Activated naive CD8-positive, alpha-beta T cell treated with anti-CD3 and anti-CD28 coated beads for 36 hours (primary cell): ENCODE results near the gene TPK1. TPM values are rescaled to one million over a fixed set of nuclear protein-coding genes. Genes with fewer than 3 reads are reported as not detected.
"Not testable (repeated sequence)": the region's sequence is repeated elsewhere in the genome, so short reads cannot be mapped to it uniquely, and the experiment has no call there.

Experiments used
- DNase-seq: peaks from one replicate; pipeline ENCODE4 v3.0.0; 2021
- H3K27ac Mint-ChIP-seq: one replicate; pipeline ENCODE4 v1.8.0; 2022; ENCODE audit warnings: mild to moderate bottlenecking, moderate library complexity, mixed read lengths
- H3K27me3 Mint-ChIP-seq: one replicate; pipeline ENCODE4 v1.8.0; 2022; ENCODE audit warnings: mild to moderate bottlenecking, mixed read lengths
- H3K36me3 Mint-ChIP-seq: one replicate; pipeline ENCODE4 v1.8.0; 2021; ENCODE audit warnings: mild to moderate bottlenecking, mixed read lengths
- H3K4me1 Mint-ChIP-seq: one replicate; pipeline ENCODE4 v1.8.0; 2021; ENCODE audit warnings: mixed read lengths
- H3K4me3 Mint-ChIP-seq: one replicate; pipeline ENCODE4 v1.8.0; 2022; ENCODE audit warnings: mild to moderate bottlenecking, moderate library complexity, mixed read lengths
- H3K9me3 Mint-ChIP-seq: one replicate; pipeline ENCODE4 v1.8.0; 2022; ENCODE audit warnings: mixed read lengths
- total RNA-seq, 2 experiments: library from RNA; stranded (reverse); gene quantifications; one replicate each; pipeline ENCODE4 v1.2.3, GENCODE V29; 2021

Gene TPK1
- total RNA-seq, 2 experiments from 2014 or later, result 16.7 to 21.4 TPM

DNA sequence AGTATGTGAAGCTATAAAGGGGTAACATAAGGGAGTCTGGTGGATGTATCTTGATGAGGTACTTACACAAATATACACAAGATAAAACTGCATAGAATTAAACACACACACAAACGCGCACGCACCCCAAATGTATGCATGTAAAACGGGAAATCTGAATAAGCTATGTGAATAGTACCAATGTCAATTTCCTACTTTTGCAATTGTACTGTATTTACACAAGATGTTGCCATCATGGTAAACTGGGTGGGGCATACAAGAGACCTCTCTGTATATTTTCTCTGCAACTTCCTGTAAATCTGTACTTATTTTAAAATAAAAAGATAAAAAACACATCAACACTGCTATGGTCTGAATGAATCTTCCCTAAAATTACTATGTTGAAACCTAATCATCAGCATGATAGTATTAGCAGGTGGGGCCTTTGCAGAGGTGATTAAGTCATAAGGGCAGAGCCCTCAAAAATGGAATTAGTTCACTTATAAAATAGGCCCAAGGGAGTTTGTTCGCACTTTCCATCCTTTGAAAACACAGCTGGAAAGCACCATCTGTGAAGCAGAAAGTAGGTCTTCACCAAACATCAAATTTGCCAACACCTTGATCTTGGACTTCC is 30.1 kb downstream of the TPK1 start:
- Mint-ChIP-seq H3K9me3 (peaks cover 10% of the 10 kb centered on the region), H3K4me1 (peaks cover 39% of the 10 kb centered on the region)

DNA sequence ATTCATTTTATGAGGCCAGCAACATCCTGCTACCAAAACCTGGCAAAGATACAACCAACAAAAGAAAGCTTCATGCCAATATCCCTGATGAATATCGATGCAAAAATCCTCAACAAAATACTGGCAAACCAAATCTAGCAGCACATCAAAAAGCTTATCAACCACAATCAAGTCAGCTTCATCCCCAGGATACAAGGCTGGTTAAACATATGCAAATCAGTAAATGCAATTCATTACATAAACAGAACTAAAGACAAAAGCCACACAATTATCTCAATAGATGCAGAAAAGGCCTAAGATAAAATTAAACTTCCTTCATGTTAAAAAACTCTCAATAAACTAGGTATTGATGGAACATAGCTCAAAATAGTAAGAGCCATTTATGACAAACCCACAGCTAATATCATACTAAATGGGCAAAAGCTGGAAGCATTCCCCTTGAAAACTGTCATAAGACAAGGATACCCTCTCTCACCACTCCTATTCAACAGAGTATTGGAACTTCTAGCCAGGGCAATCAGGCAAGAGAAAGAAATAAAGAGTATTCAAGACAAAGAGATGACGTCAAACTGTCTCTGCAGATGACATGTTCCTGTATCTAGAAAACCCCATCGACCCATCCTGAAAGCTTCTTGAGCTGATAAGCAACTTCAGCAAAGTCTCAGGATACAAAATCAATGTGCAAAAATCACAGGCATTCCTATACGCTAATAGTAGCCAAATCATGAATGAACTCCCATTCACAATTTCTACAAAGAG is 35.0 kb downstream of the TPK1 start:
- not testable (repeated sequence) for H3K27ac Mint-ChIP-seq, H3K4me3 Mint-ChIP-seq, H3K27me3 Mint-ChIP-seq, DNase-seq
- peaks cover 31% of the 10 kb centered on the region for H3K4me1 Mint-ChIP-seq
- H3K9me3 Mint-ChIP-seq, result peaks cover 18% of the 10 kb centered on the region
- peaks cover 69% of the 10 kb centered on the region for H3K36me3 Mint-ChIP-seq

More for the DNA sequence above, 30.1 kb downstream of the TPK1 start:
- no peak for DNase-seq
- Mint-ChIP-seq H3K27me3 (no peaks in the 10 kb centered on the region), H3K27ac (no peak overlapping the region), H3K4me3 (no peak overlapping the region), H3K36me3 (peaks cover 50% of the 10 kb centered on the region)

DNA sequence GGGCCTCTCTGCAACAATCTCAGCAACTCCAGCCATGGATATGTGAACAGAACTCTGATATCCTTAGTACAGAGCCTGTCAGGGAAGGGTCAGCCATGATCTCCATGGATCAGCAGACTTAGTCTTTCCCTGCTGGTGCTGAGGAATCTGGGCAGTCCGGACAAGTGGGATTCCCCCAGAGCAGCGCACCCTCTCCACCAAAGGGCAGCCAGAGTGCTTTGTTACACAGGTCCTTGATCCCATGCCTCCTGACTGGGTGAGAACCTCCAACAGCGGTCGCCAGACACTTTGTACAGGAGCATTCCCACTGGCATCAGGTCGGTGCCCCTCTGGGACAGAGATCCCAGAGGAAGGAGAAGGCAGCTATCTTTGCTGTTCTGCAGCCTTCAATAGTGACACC is 38.9 kb downstream of the TPK1 start:
- H3K4me3 Mint-ChIP-seq, result no peak overlapping the region
- no peak for DNase-seq
- H3K36me3 Mint-ChIP-seq, result peaks cover 51% of the 10 kb centered on the region
- peaks cover 13% of the 10 kb centered on the region for H3K9me3 Mint-ChIP-seq
- no peaks in the 10 kb centered on the region for H3K27me3 Mint-ChIP-seq
- peaks cover 16% of the 10 kb centered on the region for H3K4me1 Mint-ChIP-seq
- no peak overlapping the region for H3K27ac Mint-ChIP-seq

DNA sequence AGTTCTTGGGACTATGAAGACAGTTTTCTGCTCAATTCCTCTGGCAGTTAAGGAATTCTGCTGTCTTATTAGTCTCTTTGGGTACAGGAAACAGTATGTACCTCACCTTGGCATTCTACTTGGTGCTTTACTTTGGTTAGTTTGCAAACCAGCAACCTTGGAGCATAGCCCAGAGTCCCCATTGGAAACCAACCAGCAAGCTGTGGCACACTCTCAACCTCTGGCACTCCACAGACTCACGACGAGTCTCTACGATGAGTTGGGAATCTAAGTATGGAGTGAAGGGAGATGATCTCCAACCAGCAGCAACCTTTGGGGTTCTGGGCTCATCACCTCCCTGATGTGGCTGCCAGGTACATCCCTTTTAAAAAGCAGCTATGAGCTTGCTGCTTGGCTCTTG is 43.8 kb downstream of the TPK1 start:
- no peak for DNase-seq
- Mint-ChIP-seq H3K4me3 (no peak overlapping the region), H3K36me3 (peaks cover 11% of the 10 kb centered on the region), H3K4me1 (peaks cover 11% of the 10 kb centered on the region), H3K27ac (no peak overlapping the region), H3K9me3 (no peaks in the 10 kb centered on the region), H3K27me3 (no peaks in the 10 kb centered on the region)

DNA sequence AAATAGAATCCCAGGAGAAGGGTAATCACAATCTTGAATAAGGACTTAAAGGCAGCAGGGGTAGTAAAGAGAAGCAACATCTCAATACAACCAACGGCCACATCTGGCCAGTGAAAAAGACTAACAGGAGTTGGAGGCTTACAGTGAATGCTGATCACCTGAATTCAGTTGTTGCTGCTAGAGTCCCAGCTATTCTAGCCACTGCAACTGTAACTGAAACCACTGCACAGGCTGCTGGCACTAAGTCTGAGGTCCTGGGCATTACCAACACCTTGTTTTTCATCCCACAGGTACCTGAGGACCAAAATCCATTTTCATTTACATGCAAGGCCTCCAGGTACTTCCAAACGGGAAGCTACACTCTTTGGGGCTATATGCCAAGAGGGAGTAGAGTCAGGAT is 44.4 kb downstream of the TPK1 start:
- Mint-ChIP-seq H3K4me1 (peaks cover 11% of the 10 kb centered on the region), H3K36me3 (peaks cover 6% of the 10 kb centered on the region), H3K4me3 (no peak overlapping the region), H3K9me3 (no peaks in the 10 kb centered on the region), H3K27me3 (no peaks in the 10 kb centered on the region), H3K27ac (no peak overlapping the region)
- DNase-seq, result no peak

DNA sequence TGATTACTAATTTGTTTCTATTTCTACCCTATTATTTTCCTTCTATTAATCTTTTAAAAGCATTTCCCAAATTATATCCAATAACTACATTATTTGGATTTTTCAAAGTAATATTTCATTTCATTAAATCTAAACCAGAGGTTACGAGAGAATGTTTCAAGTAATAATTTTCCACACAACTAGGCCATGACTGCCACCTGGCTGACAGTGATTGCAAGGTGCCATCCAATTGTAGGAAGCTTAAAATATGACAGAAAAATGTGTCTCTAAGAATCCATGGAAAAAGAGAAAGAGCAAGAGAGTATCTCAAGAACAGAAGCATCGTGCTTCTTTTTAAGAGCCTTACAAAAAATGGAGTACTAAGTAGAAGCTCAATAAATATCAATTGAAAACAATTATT is 48.7 kb downstream of the TPK1 start:
- Mint-ChIP-seq H3K9me3 (no peaks in the 10 kb centered on the region), H3K27me3 (no peaks in the 10 kb centered on the region), H3K4me3 (no peak overlapping the region), H3K27ac (no peak overlapping the region), H3K36me3 (peaks cover 2% of the 10 kb centered on the region), H3K4me1 (peaks cover 18% of the 10 kb centered on the region)
- DNase-seq, result no peak

DNA sequence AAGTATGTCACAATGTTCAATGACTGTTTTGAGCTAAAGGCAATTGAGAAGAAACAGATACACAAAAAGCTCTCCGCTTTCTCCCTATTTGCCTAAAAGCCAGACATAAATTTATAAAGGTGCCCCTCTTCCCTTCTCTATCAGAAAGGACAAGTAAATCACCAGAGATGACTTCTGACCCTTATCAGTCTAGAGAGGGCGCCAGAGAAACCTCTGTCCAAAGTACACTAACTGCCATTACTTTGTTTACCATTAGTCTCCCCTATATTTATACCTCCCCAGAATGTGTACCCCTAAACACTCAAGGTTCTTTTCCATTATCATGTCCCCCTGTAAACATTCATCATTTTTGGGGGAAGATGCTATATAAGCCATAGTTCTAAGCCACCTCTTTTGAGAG is 49.3 kb downstream of the TPK1 start:
- no peak overlapping the region for H3K27ac Mint-ChIP-seq
- peaks cover 24% of the 10 kb centered on the region for H3K4me1 Mint-ChIP-seq
- no peak for DNase-seq
- H3K27me3 Mint-ChIP-seq, result no peaks in the 10 kb centered on the region
- H3K4me3 Mint-ChIP-seq, result no peak overlapping the region
- peaks cover 2% of the 10 kb centered on the region for H3K36me3 Mint-ChIP-seq
- no peaks in the 10 kb centered on the region for H3K9me3 Mint-ChIP-seq

DNA sequence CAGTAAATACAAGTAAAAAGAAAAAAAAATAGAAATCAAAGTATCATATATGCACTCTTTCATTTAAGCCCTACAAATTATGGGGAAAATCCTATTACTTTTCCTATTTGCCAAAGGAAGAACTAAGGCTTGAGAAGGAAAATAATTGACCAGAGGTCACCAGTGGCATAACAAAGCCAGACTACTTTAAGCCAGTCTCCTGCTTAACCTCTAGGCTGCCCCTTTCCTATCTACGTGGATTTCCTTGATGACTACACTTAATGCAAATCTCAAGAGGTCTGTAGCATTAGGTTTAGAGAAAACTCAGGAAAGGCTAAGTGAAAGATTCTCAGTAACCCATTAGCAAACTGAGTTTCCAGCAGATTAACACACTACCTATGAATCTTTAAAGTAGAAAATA is 49.8 kb downstream of the TPK1 start:
- no peak for DNase-seq
- Mint-ChIP-seq H3K9me3 (no peaks in the 10 kb centered on the region), H3K36me3 (peaks cover 2% of the 10 kb centered on the region), H3K27me3 (no peaks in the 10 kb centered on the region), H3K4me1 (peaks cover 20% of the 10 kb centered on the region), H3K27ac (no peak overlapping the region), H3K4me3 (no peak overlapping the region)

DNA sequence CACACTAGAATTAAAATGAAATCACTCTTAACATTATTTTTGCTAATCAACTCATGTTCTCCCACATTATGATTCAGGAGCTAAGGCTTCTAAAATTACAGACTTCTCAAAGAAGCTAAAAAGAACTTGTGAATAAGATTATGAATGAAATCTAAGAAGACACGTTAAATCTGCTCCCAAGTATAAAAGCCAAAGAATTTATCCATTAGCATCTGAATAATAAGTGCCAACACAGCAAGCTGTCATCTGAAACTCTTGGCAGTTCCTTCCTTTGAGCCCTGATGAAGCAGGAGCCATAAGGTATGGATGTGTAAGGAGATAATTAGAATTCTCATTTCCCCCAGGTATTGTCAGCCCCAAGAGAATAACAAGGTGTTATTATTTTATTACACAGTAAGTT is 50.3 kb downstream of the TPK1 start:
- Mint-ChIP-seq H3K9me3 (no peaks in the 10 kb centered on the region), H3K36me3 (no peaks in the 10 kb centered on the region), H3K27ac (no peak overlapping the region), H3K4me3 (no peak overlapping the region), H3K27me3 (no peaks in the 10 kb centered on the region), H3K4me1 (peaks cover 17% of the 10 kb centered on the region)
- no peak for DNase-seq

DNA sequence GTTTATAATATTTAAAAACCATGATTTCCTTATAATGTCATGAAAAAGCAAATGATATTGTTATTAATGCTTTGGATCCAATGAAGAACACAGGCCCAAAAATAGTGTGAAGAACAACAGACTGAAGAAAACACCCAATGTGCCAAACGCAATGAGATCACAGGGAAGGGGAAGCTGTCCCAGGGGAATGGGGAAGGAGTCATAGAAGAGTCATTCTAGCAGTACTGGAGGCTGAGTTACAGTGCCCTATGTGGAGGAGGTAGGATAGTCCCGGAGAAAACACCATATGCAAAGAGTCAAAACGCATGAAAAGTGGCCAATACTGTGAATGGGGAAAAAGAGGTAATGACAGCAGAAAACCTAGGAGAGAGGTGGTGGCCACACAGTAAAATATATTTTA is 50.9 kb downstream of the TPK1 start:
- no peak for DNase-seq
- no peak overlapping the region for H3K4me3 Mint-ChIP-seq

DNA sequence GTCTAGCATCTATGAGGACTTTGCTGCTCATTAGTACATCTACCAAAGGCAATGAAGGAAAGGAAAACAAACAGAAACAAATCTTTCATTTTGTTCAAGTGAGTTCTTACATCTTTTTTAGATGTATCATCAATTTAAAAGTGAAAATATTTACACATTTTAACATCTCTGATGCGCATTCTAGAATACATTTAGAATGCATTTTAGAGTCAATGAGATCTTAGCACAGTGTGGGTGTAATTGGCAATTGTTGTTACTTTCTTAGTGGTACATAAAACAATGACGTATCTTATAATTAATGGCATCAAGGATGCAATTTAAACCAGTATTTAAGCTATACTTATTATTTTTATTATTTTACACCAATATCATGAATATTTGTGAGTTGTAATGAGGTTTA is 51.4 kb downstream of the TPK1 start:
- DNase-seq, result no peak
- Mint-ChIP-seq H3K27ac (no peak overlapping the region), H3K27me3 (no peaks in the 10 kb centered on the region), H3K4me1 (peaks cover 14% of the 10 kb centered on the region), H3K36me3 (no peaks in the 10 kb centered on the region), H3K4me3 (no peak overlapping the region), H3K9me3 (no peaks in the 10 kb centered on the region)

More for the DNA sequence above, 50.9 kb downstream of the TPK1 start:
- H3K9me3 Mint-ChIP-seq, result no peaks in the 10 kb centered on the region
- no peaks in the 10 kb centered on the region for H3K36me3 Mint-ChIP-seq
- no peak overlapping the region for H3K27ac Mint-ChIP-seq
- H3K27me3 Mint-ChIP-seq, result no peaks in the 10 kb centered on the region
- H3K4me1 Mint-ChIP-seq, result peaks cover 14% of the 10 kb centered on the region

DNA sequence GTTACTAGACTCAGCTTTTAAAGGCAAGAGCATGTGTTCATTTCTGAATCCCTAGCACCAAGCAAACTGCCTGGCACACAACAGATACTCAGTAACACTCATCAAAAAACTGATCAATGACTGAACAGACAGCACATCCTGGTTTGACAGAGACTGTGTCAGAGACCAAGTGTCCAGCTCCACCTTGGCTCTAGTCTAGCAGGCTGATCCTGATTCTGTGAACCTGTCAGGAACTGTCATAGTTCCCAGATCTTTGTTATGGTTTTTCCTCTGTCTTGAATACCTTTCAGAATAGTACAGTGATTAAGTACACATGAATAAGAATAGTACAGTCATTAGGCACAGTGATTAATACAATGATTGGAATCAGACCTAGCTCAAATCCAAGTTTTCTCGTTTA is 53.0 kb downstream of the TPK1 start:
- Mint-ChIP-seq H3K9me3 (peaks cover under 1% of the 10 kb centered on the region), H3K4me3 (no peak overlapping the region), H3K4me1 (peaks cover 16% of the 10 kb centered on the region), H3K27ac (no peak overlapping the region), H3K36me3 (peaks cover under 1% of the 10 kb centered on the region), H3K27me3 (no peaks in the 10 kb centered on the region)
- no peak for DNase-seq

DNA sequence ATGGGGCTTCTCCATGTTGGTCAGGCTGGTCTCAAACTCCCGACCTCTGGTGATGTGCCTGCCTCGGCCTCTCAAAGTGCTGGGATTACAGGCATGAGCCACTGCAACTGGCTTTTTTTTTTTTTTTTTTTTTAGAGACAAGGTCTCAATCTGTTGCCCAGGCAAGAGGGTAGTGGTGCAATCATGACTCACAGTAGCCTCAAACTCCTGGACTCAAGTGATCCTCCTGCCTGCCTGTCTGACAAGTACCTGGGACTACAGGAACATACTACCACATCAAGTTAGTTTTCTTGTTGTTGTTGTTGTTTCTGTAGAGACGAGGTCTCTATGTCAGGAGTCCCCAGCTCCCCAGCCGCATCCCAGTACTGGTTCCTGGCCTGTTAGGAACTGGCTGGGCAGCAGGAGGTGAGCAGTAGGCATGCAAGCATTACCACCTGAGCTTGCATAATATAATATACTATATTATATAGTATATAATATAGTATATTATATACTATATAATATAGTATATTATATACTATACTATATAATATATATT is 55.7 kb downstream of the TPK1 start:
- Mint-ChIP-seq H3K9me3 (peaks cover 4% of the 10 kb centered on the region), H3K36me3 (peaks cover 7% of the 10 kb centered on the region), H3K4me1 (peaks cover 37% of the 10 kb centered on the region), H3K27ac (no peak overlapping the region), H3K4me3 (no peak overlapping the region), H3K27me3 (no peaks in the 10 kb centered on the region)
- DNase-seq, result no peak

DNA sequence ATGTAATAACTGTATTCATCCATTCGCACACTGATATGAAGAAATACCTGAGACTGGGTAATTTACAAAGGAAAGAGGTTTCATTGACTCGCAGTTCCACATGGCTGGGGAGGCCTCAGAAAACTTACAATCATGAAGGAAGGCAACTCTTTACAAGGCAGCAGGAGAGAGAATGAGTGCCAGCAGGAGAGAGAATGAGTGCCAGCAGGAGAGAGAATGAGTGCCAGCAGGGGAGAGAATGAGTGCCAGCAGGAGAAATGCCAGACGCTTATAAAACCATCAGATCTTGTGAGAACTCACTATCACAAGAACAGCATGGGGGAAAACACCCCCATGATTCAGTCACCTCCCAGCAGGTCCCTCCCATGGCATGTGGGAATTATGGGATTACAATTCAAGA is 58.0 kb downstream of the TPK1 start:
- H3K4me3 Mint-ChIP-seq, H3K36me3 Mint-ChIP-seq, H3K27ac Mint-ChIP-seq, DNase-seq, H3K27me3 Mint-ChIP-seq, H3K9me3 Mint-ChIP-seq: not testable (repeated sequence)
- H3K4me1 Mint-ChIP-seq, result peaks cover 41% of the 10 kb centered on the region

DNA sequence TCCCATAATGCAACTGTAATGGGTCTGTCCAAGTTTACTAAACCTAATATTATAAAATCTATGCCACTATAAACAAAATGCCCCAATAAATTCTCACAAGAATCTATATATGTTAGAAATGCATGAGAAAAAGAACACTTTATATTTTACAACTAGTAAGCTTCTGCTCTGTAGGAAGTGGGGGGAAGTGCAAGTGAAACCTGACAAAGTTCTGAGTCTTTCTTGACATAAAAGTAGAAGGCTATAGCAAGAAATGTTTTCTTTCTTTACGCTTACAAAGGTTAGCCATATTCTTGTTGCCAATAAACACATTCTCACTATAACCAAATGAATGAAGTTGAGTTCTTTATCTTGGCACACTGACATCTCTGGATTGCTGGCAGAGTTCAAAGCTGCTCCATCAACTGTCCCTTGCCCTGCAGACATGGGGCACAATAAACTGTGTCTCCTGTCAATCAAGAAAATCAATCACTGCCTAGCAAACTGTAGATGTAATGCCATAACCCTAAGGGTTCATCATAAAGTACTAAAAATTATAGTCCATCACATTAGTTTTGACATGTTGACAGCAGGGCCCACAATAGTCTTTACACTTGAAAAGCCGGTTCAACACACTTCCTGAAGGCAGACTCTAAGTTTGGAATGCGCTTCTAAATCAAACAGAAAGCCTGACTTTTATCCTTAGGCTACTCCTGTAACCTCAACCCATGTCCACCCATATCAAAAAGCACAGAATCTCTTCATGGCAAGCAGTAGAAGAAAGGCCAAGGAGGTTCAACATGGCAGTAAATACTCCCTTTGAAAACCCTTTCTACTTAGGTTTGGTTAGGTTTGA is 58.6 kb downstream of the TPK1 start:
- Mint-ChIP-seq H3K9me3 (peaks cover 4% of the 10 kb centered on the region), H3K4me3 (no peak overlapping the region), H3K4me1 (peaks cover 41% of the 10 kb centered on the region), H3K36me3 (peaks cover 7% of the 10 kb centered on the region), H3K27me3 (no peaks in the 10 kb centered on the region), H3K27ac (no peak overlapping the region)
- no peak for DNase-seq
